B cell (primary cell): ENCODE results near the gene ATP11C. TPM values are rescaled to one million over a fixed set of nuclear protein-coding genes. Genes with fewer than 3 reads are reported as not detected.
"Not testable (repeated sequence)": the region's sequence is repeated elsewhere in the genome, so short reads cannot be mapped to it uniquely, and the experiment has no call there.

Source experiments
- ATAC-seq: fragments of 200-7000 bp; cut with Tn5 transposase; one replicate; pipeline ENCODE4 v1.10.0; 2021; ENCODE audit warnings: low read depth, mild to moderate bottlenecking, moderate number of reproducible peaks, moderate library complexity
- CTCF ChIA-PET: fragments of 350-600 bp; sonication (Branson Sonifier 250); formaldehyde crosslinking; loops from one replicate; lab custom pipeline; 2021; ENCODE audit warnings: antibody characterized with exemption, inconsistent platforms; lab: Charles Lee
- POLR2A ChIA-PET: fragments of 350-600 bp; sonication (Branson Sonifier 250); formaldehyde crosslinking; loops from one replicate; lab custom pipeline; 2021; ENCODE audit warnings: antibody characterized with exemption; lab: Charles Lee
- DNase-seq: peaks from one replicate; pipeline ENCODE4 v3.0.0; 2013
- H2AFZ ChIP-seq: 2 replicates; pipeline ENCODE4 v1.6.1; 2012; ENCODE audit warnings: mild to moderate bottlenecking, low read depth, low read length; ENCODE audit not compliant: insufficient read depth, poor library complexity, severe bottlenecking
- H3K27ac ChIP-seq, 2 donors: 1 replicate in 1 of 2; 2 replicates in 1 of 2; pipeline ENCODE4 v1.5.1; 2012 to 2013; ENCODE audit warnings: low read length in 2 of 2, mild to moderate bottlenecking in 2 of 2, moderate library complexity in 1 of 2
- H3K27me3 ChIP-seq, 4 experiments: fragments of 200-600 bp in 1 of 4; sonication (generic) in 1 of 4; replicated peaks in 1 of 4; 1 replicate in 2 of 4; 2 replicates in 2 of 4; pipeline versions ENCODE4 v1.6.1 to v1.7.0; 2013 to 2016; ENCODE audit warnings: low read length in 3 of 4, mild to moderate bottlenecking in 2 of 4, mixed read lengths in 1 of 4, moderate library complexity in 1 of 4; ENCODE audit not compliant: insufficient read depth in 4 of 4, control insufficient read depth in 3 of 4; ENCODE audit errors: control extremely low read depth in 1 of 4
- H3K36me3 ChIP-seq, 2 experiments: replicated peaks in 1 of 2; 1 replicate in 1 of 2; 2 replicates in 1 of 2; pipeline versions ENCODE4 v1.6.1 to v1.7.1; 2013; ENCODE audit warnings: low read length in 1 of 2; ENCODE audit not compliant: insufficient read depth in 2 of 2, control insufficient read depth in 1 of 2; ENCODE audit errors: control extremely low read depth in 1 of 2, extremely low read depth in 1 of 2
- H3K4me1 ChIP-seq, 2 donors: fragments of 200-600 bp in 1 of 2; sonication (generic) in 1 of 2; 1 replicate in 1 of 2; 2 replicates in 1 of 2; pipeline versions ENCODE4 v1.5.1 to v1.6.1; 2013 to 2017; ENCODE audit warnings: low read length in 2 of 2; ENCODE audit not compliant: control insufficient read depth in 2 of 2, insufficient read depth in 2 of 2
- H3K4me2 ChIP-seq: replicated peaks from 2 replicates; pipeline ENCODE3; 2012; ENCODE audit warnings: mild to moderate bottlenecking, low read depth, low read length; ENCODE audit not compliant: poor library complexity, severe bottlenecking
- H3K4me3 ChIP-seq, 5 experiments: fragments of 200-600 bp in 1 of 5; sonication (generic) in 1 of 5; 1 replicate in 3 of 5; 2 replicates in 2 of 5; pipeline versions ENCODE4 v1.5.1 to v1.7.0; 2011 to 2016; ENCODE audit warnings: low read length in 4 of 5, mild to moderate bottlenecking in 4 of 5, low read depth in 2 of 5, control low read depth in 1 of 5, moderate library complexity in 1 of 5; ENCODE audit not compliant: insufficient read depth in 1 of 5; ENCODE audit errors: control extremely low read depth in 1 of 5, extremely low read depth in 1 of 5
- H3K79me2 ChIP-seq: fragments of 200-600 bp; sonication (generic); one replicate; pipeline ENCODE4 v1.6.0; 2016; ENCODE audit warnings: low read length; ENCODE audit not compliant: control insufficient read depth, insufficient read depth
- H3K9ac ChIP-seq: fragments of 200-600 bp; sonication (generic); 2 replicates; pipeline ENCODE4 v1.6.1; 2017; ENCODE audit warnings: mild to moderate bottlenecking, low read length, moderate library complexity
- H3K9me3 ChIP-seq, 3 donors: one replicate each; pipeline versions ENCODE4 v1.6.1 to v1.7.1; 2013; ENCODE audit warnings: low read length in 2 of 3; ENCODE audit not compliant: control insufficient read depth in 2 of 3, insufficient read depth in 1 of 3; ENCODE audit errors: control extremely low read depth in 1 of 3
- H4K20me1 ChIP-seq: 2 replicates; pipeline ENCODE4 v1.6.0; 2012; ENCODE audit warnings: mild to moderate bottlenecking, low read length; ENCODE audit not compliant: insufficient read depth, control insufficient read depth, poor library complexity, severe bottlenecking
- H3K27ac Mint-ChIP-seq: one replicate; pipeline ENCODE4 v1.8.0; 2021; ENCODE audit warnings: mixed read lengths
- H3K27me3 Mint-ChIP-seq: one replicate; pipeline ENCODE4 v1.8.0; 2021; ENCODE audit warnings: mixed read lengths
- H3K4me1 Mint-ChIP-seq: one replicate; pipeline ENCODE4 v1.8.0; 2021; ENCODE audit warnings: mixed read lengths
- H3K4me3 Mint-ChIP-seq: one replicate; pipeline ENCODE4 v1.8.0; 2021; ENCODE audit warnings: mixed read lengths
- H3K9me3 Mint-ChIP-seq: one replicate; pipeline ENCODE4 v1.8.0; 2022; ENCODE audit warnings: mixed read lengths; ENCODE audit not compliant: insufficient read depth
- CTCF ChIP-seq: fragments of 200-600 bp; IDR thresholded peaks from one replicate; pipeline ENCODE4 v1.8.0; 2022; ENCODE audit warnings: antibody characterized with exemption, mild to moderate bottlenecking
- EZH2 ChIP-seq: IDR thresholded peaks from 2 replicates; pipeline ENCODE4 v1.6.1; 2012; ENCODE audit warnings: borderline replicate concordance, low read depth, mild to moderate bottlenecking, moderate library complexity, low read length; ENCODE audit not compliant: insufficient read depth, poor library complexity, severe bottlenecking
- WGBS: methylation state at CpG from one replicate; pipeline ENCODE4 v1.1.5; 2013; ENCODE audit warnings: missing lambda C conversion rate; ENCODE audit not compliant: insufficient coverage; 5-methylcytosine and 5-hydroxymethylcytosine counted together
- intact Hi-C: fragments of 100-400 bp; cut with micrococcal nuclease; formaldehyde crosslinking; loops from one replicate; pipeline ENCODE4 v1.10.0; 2022
- polyA plus RNA-seq: library from polyadenylated mRNA; depleted of rRNA; stranded (reverse); fragments of >200 nt; gene quantifications from 2 replicates; pipeline ENCODE4 v1.2.3, GENCODE V29; 2012
- total RNA-seq, 2 donors: library from RNA; stranded (reverse); fragments of 120-200 nt in 1 of 2; gene quantifications; 1 replicate in 1 of 2; 2 replicates in 1 of 2; pipeline versions ENCODE4 v1.2.3 to v1.2.4, GENCODE V29; 2013 to 2022

The ATP11C gene
- total and polyA plus RNA-seq, 2 donors (not counting 1 experiment from before 2014, with no cell fraction given), result 8.5 to 29.2 TPM

GRCh38 chrX:139965421-139965820 lies 32.6 kb upstream of the ATP11C start, which contains the start of gene CXorf66:
Gene CXorf66 (minus strand): TSS chrX:139965521. CDS start chrX:139965496, 25 bp downstream.
- H3K9me3 Mint-ChIP-seq, result no peaks in the 10 kb centered on the region

GRCh38 chrX:139961091-139961490 lies 28.2 kb upstream of the ATP11C start:
- POLR2A ChIA-PET, H3K9me3 ChIP-seq, ATAC-seq, H4K20me1 ChIP-seq, H3K9me3 Mint-ChIP-seq, H3K27ac Mint-ChIP-seq, H2AFZ ChIP-seq, H3K4me1 Mint-ChIP-seq, H3K27me3 ChIP-seq, H3K4me3 Mint-ChIP-seq, H3K9ac ChIP-seq, H3K79me2 ChIP-seq, intact Hi-C loops, H3K36me3 ChIP-seq, H3K4me3 ChIP-seq, H3K4me2 ChIP-seq, DNase-seq, CTCF ChIA-PET, H3K27ac ChIP-seq, H3K4me1 ChIP-seq: not testable (repeated sequence)
- WGBS, result no CpG with 5 or more reads among the region's 2 CpGs
- H3K27me3 Mint-ChIP-seq, result peaks cover 11% of the 10 kb centered on the region

More at GRCh38 chrX:139965421-139965820, 32.6 kb upstream of the ATP11C start, which contains the start of gene CXorf66:
- Mint-ChIP-seq H3K27ac (no peak within 1 kb of the TSS), H3K4me3 (no peak within 1 kb of the TSS), H3K4me1 (no peaks in the 10 kb centered on the region), H3K27me3 (no peaks in the 10 kb centered on the region)
- CTCF ChIA-PET, result no interaction called here
- H3K9ac ChIP-seq, result no peak within 1 kb of the TSS
- H3K79me2 ChIP-seq, result no peaks in the 10 kb centered on the region
- H3K9me3 ChIP-seq, result no peaks in the 10 kb centered on the region
- H2AFZ ChIP-seq, result no peak within 1 kb of the TSS
- H3K4me3 ChIP-seq, result no peak within 1 kb of the TSS
- H3K27me3 ChIP-seq, result peaks cover 0 to 3% (median 0%) of the 10 kb centered on the region in 4 experiments
- H3K4me2 ChIP-seq, result no peak within 1 kb of the TSS
- DNase-seq (no peak), ATAC-seq (no peak)
- H3K36me3 ChIP-seq, result no peaks in the 10 kb centered on the region
- TF ChIP-seq CTCF (no peak), EZH2 (no peak)
- H4K20me1 ChIP-seq, result no peaks in the 10 kb centered on the region
- POLR2A ChIA-PET, result no interaction called here
- 91% methylated on average over 4 of the region's 7 CpGs for WGBS
- H3K27ac ChIP-seq, result no peak within 1 kb of the TSS
- intact Hi-C loops, result no loop called here
- H3K4me1 ChIP-seq, result no peaks in the 10 kb centered on the region
